Prostate gland (tissue), 2 donors: ENCODE results near the gene C19orf33. TPM values are rescaled to one million over a fixed set of nuclear protein-coding genes. Genes with fewer than 3 reads are reported as not detected.
A peak's percentile ranks its signal among the peaks of the same experiment; 100 is the strongest.

Experiments used
- DNase-seq: peaks from one replicate; pipeline ENCODE4 v3.0.0-alpha.2; 2019; ENCODE audit warnings: low spot score
- H3K27ac ChIP-seq, 2 donors: fragments of 200-600 bp; sonication (generic); 2 replicates each; pipeline ENCODE4 v1.5.1; 2017 to 2019
- H3K27me3 ChIP-seq: fragments of 200-600 bp; sonication (generic); replicated peaks from 2 replicates; pipeline ENCODE4 v1.5.1; 2019; ENCODE audit not compliant: insufficient read depth
- H3K36me3 ChIP-seq, 2 donors: fragments of 200-600 bp; sonication (generic); 1 replicate in 1 of 2; 2 replicates in 1 of 2; pipeline versions ENCODE4 v1.5.1 to v1.8.1; 2017 to 2019
- H3K4me1 ChIP-seq: fragments of 200-600 bp; sonication (generic); replicated peaks from 2 replicates; pipeline ENCODE4 v1.5.1; 2019
- H3K4me3 ChIP-seq, 2 donors: fragments of 200-600 bp; sonication (generic); 2 replicates each; pipeline ENCODE4 v1.5.1; 2017 to 2019
- H3K9me3 ChIP-seq: fragments of 200-600 bp; sonication (generic); 2 replicates; pipeline ENCODE4 v1.5.1; 2017
- POLR2A ChIP-seq: fragments of 450-650 bp; IDR thresholded peaks from one replicate; pipeline ENCODE4 v1.6.1; 2016; ENCODE audit warnings: antibody characterized with exemption, mild to moderate bottlenecking
- POLR2AphosphoS5 ChIP-seq: sonication (generic); formaldehyde crosslinking; IDR thresholded peaks from one replicate; pipeline ENCODE4 v1.6.1; 2017; ENCODE audit warnings: antibody characterized with exemption
- WGBS: methylation state at CpG from one replicate; pipeline ENCODE4 v1.1.5; 2018; 5-methylcytosine and 5-hydroxymethylcytosine counted together
- intact Hi-C: fragments of 100-400 bp; cut with DNase I; formaldehyde crosslinking; loops from one replicate; pipeline ENCODE4 v1.14.2; 2022
- total RNA-seq, 2 donors: library from RNA; depleted of rRNA; stranded (reverse); fragments of >200 nt; gene quantifications; one replicate each; pipeline ENCODE4 v1.1.0, GENCODE V29; 2016
- TF ChIP-seq, protein P1 (sequence below), 4 experiments: fragments of 200-600 bp in 2 of 4; fragments of 450-650 bp in 2 of 4; sonication (generic) in 2 of 4; IDR thresholded peaks; 1 replicate in 3 of 4; 2 replicates in 1 of 4; pipeline ENCODE4 v1.5.1; 2016 to 2019; ENCODE audit warnings: antibody characterized with exemption in 4 of 4, mild to moderate bottlenecking in 2 of 4, moderate library complexity in 2 of 4

The C19orf33 gene
- total RNA-seq, 2 donors from 2014 or later = 9.7 to 15.5 TPM

DNA sequence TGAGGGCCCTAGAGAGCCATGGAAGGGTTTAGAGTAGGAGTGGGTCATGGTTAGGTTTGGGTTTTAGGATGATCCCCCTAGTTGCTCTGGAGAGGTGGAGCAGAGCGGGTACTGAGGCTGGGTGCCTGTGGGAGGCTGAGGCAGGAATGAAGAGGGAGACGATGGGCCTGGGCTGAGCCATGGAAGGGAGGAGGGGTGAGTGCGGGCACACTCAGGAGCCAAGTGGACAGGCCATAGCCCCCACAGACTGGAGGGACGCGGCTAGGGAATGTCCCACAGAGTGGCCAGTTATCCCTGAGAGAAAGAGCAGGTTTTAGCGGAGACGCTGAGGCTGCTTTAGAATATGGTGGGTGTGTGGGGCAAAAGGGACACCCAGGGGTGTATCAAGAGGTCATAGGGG, 25.6 kb downstream of the C19orf33 start:
- Histone ChIP-seq H3K9me3 (no peaks in the 10 kb centered on the region), H3K4me3 (no peak overlapping the region), H3K36me3 (peaks cover 0 to 13% of the 10 kb centered on the region in 2 donors), H3K4me1 (no peaks in the 10 kb centered on the region), H3K27ac (no peak overlapping the region), H3K27me3 (no peaks in the 10 kb centered on the region)
- no peak for DNase-seq
- intact Hi-C loops = loop anchor here (10.0 kb wide), 2 partner anchors 185 to 425 kb away; partner anchors contain the start of genes SIPA1L3 and WDR87
- TF ChIP-seq, protein P1, sequence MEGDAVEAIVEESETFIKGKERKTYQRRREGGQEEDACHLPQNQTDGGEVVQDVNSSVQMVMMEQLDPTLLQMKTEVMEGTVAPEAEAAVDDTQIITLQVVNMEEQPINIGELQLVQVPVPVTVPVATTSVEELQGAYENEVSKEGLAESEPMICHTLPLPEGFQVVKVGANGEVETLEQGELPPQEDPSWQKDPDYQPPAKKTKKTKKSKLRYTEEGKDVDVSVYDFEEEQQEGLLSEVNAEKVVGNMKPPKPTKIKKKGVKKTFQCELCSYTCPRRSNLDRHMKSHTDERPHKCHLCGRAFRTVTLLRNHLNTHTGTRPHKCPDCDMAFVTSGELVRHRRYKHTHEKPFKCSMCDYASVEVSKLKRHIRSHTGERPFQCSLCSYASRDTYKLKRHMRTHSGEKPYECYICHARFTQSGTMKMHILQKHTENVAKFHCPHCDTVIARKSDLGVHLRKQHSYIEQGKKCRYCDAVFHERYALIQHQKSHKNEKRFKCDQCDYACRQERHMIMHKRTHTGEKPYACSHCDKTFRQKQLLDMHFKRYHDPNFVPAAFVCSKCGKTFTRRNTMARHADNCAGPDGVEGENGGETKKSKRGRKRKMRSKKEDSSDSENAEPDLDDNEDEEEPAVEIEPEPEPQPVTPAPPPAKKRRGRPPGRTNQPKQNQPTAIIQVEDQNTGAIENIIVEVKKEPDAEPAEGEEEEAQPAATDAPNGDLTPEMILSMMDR (IDR thresholded peaks at IDR 0.05) = no peak
- TF ChIP-seq POLR2A (no peak), POLR2AphosphoS5 (no peak)
- WGBS = 97% methylated on average over 7 of the region's 7 CpGs

DNA sequence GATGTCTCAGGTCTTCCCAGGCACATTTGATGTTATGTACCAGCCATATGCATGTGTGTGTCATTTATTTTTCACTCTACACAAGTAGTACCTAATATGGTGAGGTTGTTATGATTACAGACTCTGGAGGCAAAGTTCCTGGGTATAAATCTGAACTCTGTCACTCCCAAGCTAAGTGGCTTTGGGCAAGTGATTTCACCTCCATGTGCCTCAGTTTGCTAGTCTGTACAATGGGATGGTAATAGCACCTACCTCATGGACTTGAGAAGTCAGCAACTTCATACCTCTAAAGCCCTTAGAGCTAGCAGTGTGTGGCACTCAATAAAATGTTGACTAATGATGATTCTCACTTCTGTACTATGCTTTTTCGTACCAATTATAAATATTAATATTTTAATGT, 27.7 kb downstream of the C19orf33 start:
- Histone ChIP-seq H3K27me3 (no peaks in the 10 kb centered on the region), H3K4me1 (no peaks in the 10 kb centered on the region), H3K4me3 (no peak overlapping the region), H3K36me3 (peaks cover 0 to 9% of the 10 kb centered on the region in 2 donors), H3K9me3 (no peaks in the 10 kb centered on the region), H3K27ac (no peak overlapping the region)
- intact Hi-C loops = loop anchor here (10.0 kb wide), 2 partner anchors 187 to 427 kb away; partner anchors contain the start of genes SIPA1L3 and WDR87
- no peak for DNase-seq
- 76% methylated on average over 1 of the region's 1 CpG for WGBS
- TF ChIP-seq, protein P1 (IDR thresholded peaks at IDR 0.05) = no peak

DNA sequence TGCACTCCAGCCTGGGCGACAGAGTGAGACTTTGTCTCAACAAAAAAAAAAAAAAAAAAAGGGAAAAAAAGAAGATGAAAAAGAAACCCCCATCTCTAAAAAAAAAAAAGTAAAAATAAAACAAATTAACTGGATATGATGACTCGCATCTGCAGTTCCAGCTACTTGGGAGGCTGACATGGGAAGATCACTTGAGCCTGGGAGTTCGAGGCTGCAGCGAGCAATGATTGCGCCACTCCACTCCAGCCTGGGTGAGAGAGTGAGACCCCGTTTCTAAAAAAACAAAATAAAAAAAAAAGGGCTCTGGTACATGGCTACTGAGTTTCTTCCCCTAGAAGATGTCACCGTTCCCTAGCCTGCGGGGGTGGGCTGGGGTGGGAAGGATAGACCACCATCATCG, 29.2 kb downstream of the C19orf33 start:
- no peaks in the 10 kb centered on the region for H3K27me3 ChIP-seq
- H3K4me1 ChIP-seq = no peaks in the 10 kb centered on the region
- no peaks in the 10 kb centered on the region for H3K9me3 ChIP-seq
- no peak overlapping the region for H3K27ac ChIP-seq
- no peak for DNase-seq
- WGBS = 86% methylated on average over 9 of the region's 9 CpGs
- intact Hi-C loops = loop anchor here (10.0 kb wide), 2 partner anchors 188 to 428 kb away; partner anchors contain the start of genes SIPA1L3 and WDR87
- TF ChIP-seq POLR2AphosphoS5 (no peak), POLR2A (no peak)
- TF ChIP-seq, protein P1 (IDR thresholded peaks at IDR 0.05) = no peak
- H3K36me3 ChIP-seq = no peaks in the 10 kb centered on the region
- no peak overlapping the region for H3K4me3 ChIP-seq

DNA sequence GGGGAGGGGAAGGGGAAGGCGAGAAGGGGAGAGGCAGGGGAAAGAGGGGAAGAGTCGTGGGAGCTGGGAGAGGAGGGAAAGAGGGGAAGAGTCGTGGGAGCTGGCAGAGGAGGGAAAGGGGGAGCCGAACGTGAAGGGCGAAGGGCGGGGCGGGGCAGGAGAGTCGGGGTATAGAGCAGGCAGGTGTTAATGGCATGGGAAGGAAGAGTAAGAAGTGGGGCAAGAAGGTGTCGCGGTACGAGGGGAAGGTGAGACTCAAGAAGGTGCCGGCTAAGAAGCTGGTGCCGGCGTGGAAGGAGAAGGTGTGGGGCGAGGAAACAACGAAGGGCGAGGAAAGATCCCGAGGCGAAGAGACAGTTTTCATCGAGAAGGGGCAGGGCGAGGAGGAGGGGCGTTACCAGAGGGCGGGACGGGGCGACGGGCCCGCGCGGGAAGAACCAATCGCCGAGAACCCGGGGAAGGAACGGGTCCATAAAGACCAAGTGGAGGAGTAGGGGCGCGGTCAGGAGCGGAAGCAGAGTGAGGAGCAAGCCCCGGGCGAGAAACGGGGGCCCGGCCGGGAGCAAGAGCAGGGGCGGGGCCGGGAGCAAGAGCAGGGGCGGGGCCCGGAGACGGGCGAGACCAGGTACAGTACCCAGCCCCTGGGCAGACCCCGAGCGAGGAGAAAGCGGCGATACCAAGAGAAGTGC, 32.0 kb downstream of the C19orf33 start:
- no peaks in the 10 kb centered on the region for H3K4me1 ChIP-seq
- no peaks in the 10 kb centered on the region for H3K27me3 ChIP-seq
- no peaks in the 10 kb centered on the region for H3K9me3 ChIP-seq
- under 1% methylated on average over 52 of the region's 52 CpGs for WGBS
- peak overlapping the region; percentile 95 to 98 for H3K27ac ChIP-seq
- TF ChIP-seq POLR2AphosphoS5 = peak; percentile 84
- TF ChIP-seq, protein P1 (IDR thresholded peaks at IDR 0.05) = no peak
- peak; percentile 65 for TF ChIP-seq POLR2A
- H3K36me3 ChIP-seq = no peaks in the 10 kb centered on the region
- intact Hi-C loops = loop anchor here (2.0 to 10.0 kb wide), 4 partner anchors 39 to 431 kb away; partner anchors contain the start of genes PSMD8, SIPA1L3 and WDR87
- DNase-seq = peak; percentile 94
- H3K4me3 ChIP-seq = peak overlapping the region; percentile 61 to 69
